HCT116 (cell line): Measurements from ENCODE around the gene COL5A3.

ENCODE experiments used
- CTCF ChIP-seq, 3 experiments: fragments of 200-600 bp in 1 of 3; sonication (generic) in 1 of 3; IDR thresholded peaks in 2 of 3; conservative IDR thresholded peaks in 1 of 3; 2 replicates each; pipeline ENCODE4 v1.5.1; 2012 to 2017; ENCODE audit warnings: low read depth in 2 of 3, low read length in 2 of 3, antibody characterized with exemption in 1 of 3, borderline replicate concordance in 1 of 3, control low read depth in 1 of 3, mild to moderate bottlenecking in 1 of 3, mixed read lengths in 1 of 3, mixed run types in 1 of 3, moderate library complexity in 1 of 3; ENCODE audit not compliant: insufficient read depth in 1 of 3
- FOSL1 ChIP-seq: IDR thresholded peaks from 2 replicates; pipeline ENCODE4 v1.6.1; 2012; ENCODE audit warnings: low read depth
- POLR2A ChIP-seq: IDR thresholded peaks from 2 replicates; pipeline ENCODE4 v1.7.0; 2011; ENCODE audit warnings: borderline replicate concordance; ENCODE audit not compliant: insufficient read depth, insufficient read length; ENCODE audit errors: extremely low read depth
- POLR2AphosphoS5 ChIP-seq: IDR thresholded peaks from 2 replicates; pipeline ENCODE4 v1.6.1; 2011; ENCODE audit warnings: mild to moderate bottlenecking, low read depth, low read length, moderate library complexity
- RAD21 ChIP-seq: IDR thresholded peaks from 2 replicates; pipeline ENCODE4 v1.6.1; 2012; ENCODE audit warnings: low read depth, mild to moderate bottlenecking
- SP1 ChIP-seq: IDR thresholded peaks from 2 replicates; pipeline ENCODE4 v1.6.1; 2012; ENCODE audit warnings: low read depth
- TF ChIP-seq, protein P1 (sequence below): IDR thresholded peaks from 2 replicates; pipeline ENCODE4 v1.6.1; 2012

DNA sequence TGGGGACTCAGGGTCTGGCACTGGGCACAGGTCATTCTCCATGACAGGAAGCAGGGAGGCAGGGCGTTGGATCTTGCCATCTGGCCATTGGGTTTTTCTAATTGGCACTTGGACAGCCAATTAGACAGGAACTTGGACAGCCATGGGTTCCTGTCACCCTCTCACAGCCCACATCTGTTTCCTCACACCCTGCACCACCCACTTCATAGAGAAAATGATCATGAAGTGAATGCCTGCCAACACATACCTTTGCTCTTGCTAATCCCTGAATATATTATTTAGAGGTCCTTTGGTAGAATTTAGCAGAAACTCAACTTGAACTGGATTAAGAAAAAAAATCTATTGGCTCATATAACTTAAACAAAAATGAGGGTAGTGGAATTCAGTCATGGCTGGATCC, 69.1 kb downstream of the COL5A3 start:
- TF ChIP-seq, protein P1, sequence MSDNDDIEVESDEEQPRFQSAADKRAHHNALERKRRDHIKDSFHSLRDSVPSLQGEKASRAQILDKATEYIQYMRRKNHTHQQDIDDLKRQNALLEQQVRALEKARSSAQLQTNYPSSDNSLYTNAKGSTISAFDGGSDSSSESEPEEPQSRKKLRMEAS, result no peak
- TF ChIP-seq FOSL1 (no peak), SP1 (no peak), POLR2A (no peak), CTCF (IDR thresholded peaks at IDR 0.05 in 2 of 3, conservative IDR thresholded peaks at IDR 0.05 in 1 of 3; ENCODE audit: borderline replicate concordance in 1 of 3, insufficient read depth in 1 of 3, low read depth in 2 of 3, low read length in 2 of 3) (no peak), RAD21 (no peak), POLR2AphosphoS5 (no peak)
